ENCODE results near the gene MED12L. TPM values are rescaled to one million over a fixed set of nuclear protein-coding genes. Genes with fewer than 3 reads are reported as not detected.
A peak's percentile ranks its signal among the peaks of the same experiment; 100 is the strongest.

The MED12L gene
- total RNA-seq, 1 experiment from 2014 or later: 0.29 TPM

GRCh38 chr3:151278230-151278629 is 192.8 kb downstream of the MED12L start, which contains the start of gene P2RY14:
Gene P2RY14, minus strand, starts transcription at chr3:151278542. Its CDS starts 64,226 bp downstream, at chr3:151214316.
- no peak for DNase-seq (ENCODE audit: low read depth in 1 of 2, low spot score in 2 of 2)
- no peaks in the 10 kb centered on the region for H3K36me3 ChIP-seq
- no peaks in the 10 kb centered on the region for H3K27me3 ChIP-seq (replicated peaks)
- no peak within 1 kb of the TSS for H3K27ac ChIP-seq
- no peaks in the 10 kb centered on the region for H3K9me3 ChIP-seq (replicated peaks)
- H3K4me3 ChIP-seq: no peak within 1 kb of the TSS
- peaks cover 14% of the 10 kb centered on the region for H3K4me1 ChIP-seq (replicated peaks)

GRCh38 chr3:151281671-151282324 is 196.3 kb downstream of the MED12L start:
- Histone ChIP-seq H3K36me3 (no peaks in the 10 kb centered on the region), H3K27ac (peak overlapping the region; percentile 64), H3K27me3 (replicated peaks) (no peaks in the 10 kb centered on the region), H3K4me1 (replicated peaks) (peaks cover 29% of the 10 kb centered on the region), H3K4me3 (no peak overlapping the region), H3K9me3 (replicated peaks) (no peaks in the 10 kb centered on the region)
- DNase-seq (ENCODE audit: low read depth in 1 of 2, low spot score in 2 of 2): peak; percentile 55 to 65

- Histone ChIP-seq H3K9me3 (replicated peaks) (no peaks in the 10 kb centered on the region), H3K36me3 (no peaks in the 10 kb centered on the region), H3K27me3 (replicated peaks) (no peaks in the 10 kb centered on the region), H3K27ac (no peak overlapping the region), H3K4me3 (no peak overlapping the region), H3K4me1 (replicated peaks) (peaks cover 29% of the 10 kb centered on the region)
- DNase-seq (ENCODE audit: low read depth in 1 of 2, low spot score in 2 of 2): peak in 1 of 2 experiments; percentile 59
Measured at GRCh38 chr3:151282921-151283320, 197.5 kb downstream of the MED12L start.

GRCh38 chr3:151283387-151283786 is 197.9 kb downstream of the MED12L start:
- Histone ChIP-seq H3K27ac (peak overlapping the region; percentile 22; the same call in 1 of the 2 replicates), H3K4me1 (replicated peaks) (peaks cover 29% of the 10 kb centered on the region), H3K36me3 (no peaks in the 10 kb centered on the region), H3K4me3 (no peak overlapping the region), H3K9me3 (replicated peaks) (no peaks in the 10 kb centered on the region), H3K27me3 (replicated peaks) (no peaks in the 10 kb centered on the region)
- no peak for DNase-seq (ENCODE audit: low read depth in 1 of 2, low spot score in 2 of 2)

GRCh38 chr3:151283907-151284461 is 198.5 kb downstream of the MED12L start:
- no peaks in the 10 kb centered on the region for H3K36me3 ChIP-seq
- no peaks in the 10 kb centered on the region for H3K9me3 ChIP-seq (replicated peaks)
- peak in 1 of 2 experiments; percentile 56 for DNase-seq (ENCODE audit: low read depth in 1 of 2, low spot score in 2 of 2)
- H3K4me3 ChIP-seq: no peak overlapping the region
- H3K4me1 ChIP-seq (replicated peaks): peaks cover 29% of the 10 kb centered on the region
- H3K27ac ChIP-seq: peak overlapping the region; percentile 22; the same call in 1 of the 2 replicates
- no peaks in the 10 kb centered on the region for H3K27me3 ChIP-seq (replicated peaks)

GRCh38 chr3:151285940-151286339 is 200.5 kb downstream of the MED12L start:
- H3K4me3 ChIP-seq: no peak overlapping the region
- H3K4me1 ChIP-seq (replicated peaks): peaks cover 29% of the 10 kb centered on the region
- no peak for DNase-seq (ENCODE audit: low read depth in 1 of 2, low spot score in 2 of 2)
- H3K27me3 ChIP-seq (replicated peaks): no peaks in the 10 kb centered on the region
- no peaks in the 10 kb centered on the region for H3K9me3 ChIP-seq (replicated peaks)
- no peaks in the 10 kb centered on the region for H3K36me3 ChIP-seq
- H3K27ac ChIP-seq: no peak overlapping the region

GRCh38 chr3:151289445-151289844 is 204.0 kb downstream of the MED12L start:
- peaks cover 3% of the 10 kb centered on the region for H3K4me1 ChIP-seq (replicated peaks)
- H3K4me3 ChIP-seq: no peak overlapping the region
- H3K27me3 ChIP-seq (replicated peaks): no peaks in the 10 kb centered on the region
- H3K9me3 ChIP-seq (replicated peaks): no peaks in the 10 kb centered on the region
- H3K36me3 ChIP-seq: no peaks in the 10 kb centered on the region
- H3K27ac ChIP-seq: no peak overlapping the region
- no peak for DNase-seq (ENCODE audit: low read depth in 1 of 2, low spot score in 2 of 2)

- Histone ChIP-seq H3K36me3 (no peaks in the 10 kb centered on the region), H3K4me3 (no peak overlapping the region), H3K27me3 (replicated peaks) (no peaks in the 10 kb centered on the region), H3K4me1 (replicated peaks) (no peaks in the 10 kb centered on the region), H3K9me3 (replicated peaks) (no peaks in the 10 kb centered on the region), H3K27ac (no peak overlapping the region)
- no peak for DNase-seq (ENCODE audit: low read depth in 1 of 2, low spot score in 2 of 2)
Measured at GRCh38 chr3:151290673-151291072, 205.2 kb downstream of the MED12L start.

- Histone ChIP-seq H3K4me3 (no peak overlapping the region), H3K9me3 (replicated peaks) (no peaks in the 10 kb centered on the region), H3K36me3 (no peaks in the 10 kb centered on the region), H3K27me3 (replicated peaks) (no peaks in the 10 kb centered on the region), H3K27ac (no peak overlapping the region), H3K4me1 (replicated peaks) (no peaks in the 10 kb centered on the region)
- DNase-seq (ENCODE audit: low read depth in 1 of 2, low spot score in 2 of 2): no peak
Measured at GRCh38 chr3:151293127-151293526, 207.7 kb downstream of the MED12L start.

GRCh38 chr3:151296226-151296625 is 210.8 kb downstream of the MED12L start:
- H3K36me3 ChIP-seq: no peaks in the 10 kb centered on the region
- DNase-seq (ENCODE audit: low read depth in 1 of 2, low spot score in 2 of 2): no peak
- H3K9me3 ChIP-seq (replicated peaks): no peaks in the 10 kb centered on the region
- H3K4me3 ChIP-seq: no peak overlapping the region
- H3K27me3 ChIP-seq (replicated peaks): no peaks in the 10 kb centered on the region
- H3K27ac ChIP-seq: no peak overlapping the region
- H3K4me1 ChIP-seq (replicated peaks): peaks cover under 1% of the 10 kb centered on the region; the same call in 1 of the 2 replicates

- no peaks in the 10 kb centered on the region for H3K27me3 ChIP-seq (replicated peaks)
- DNase-seq (ENCODE audit: low read depth in 1 of 2, low spot score in 2 of 2): no peak
Measured at GRCh38 chr3:151297429-151297828, 212.0 kb downstream of the MED12L start.

GRCh38 chr3:151299006-151299405 is 213.5 kb downstream of the MED12L start:
- H3K4me1 ChIP-seq (replicated peaks): peaks cover 17% of the 10 kb centered on the region
- no peak overlapping the region for H3K4me3 ChIP-seq
- no peaks in the 10 kb centered on the region for H3K36me3 ChIP-seq
- no peak overlapping the region for H3K27ac ChIP-seq
- no peaks in the 10 kb centered on the region for H3K27me3 ChIP-seq (replicated peaks)
- no peaks in the 10 kb centered on the region for H3K9me3 ChIP-seq (replicated peaks)
- DNase-seq (ENCODE audit: low read depth in 1 of 2, low spot score in 2 of 2): no peak

More at GRCh38 chr3:151297429-151297828, 212.0 kb downstream of the MED12L start:
- Histone ChIP-seq H3K27ac (no peak overlapping the region), H3K4me3 (no peak overlapping the region), H3K9me3 (replicated peaks) (no peaks in the 10 kb centered on the region), H3K36me3 (no peaks in the 10 kb centered on the region), H3K4me1 (replicated peaks) (peaks cover 10% of the 10 kb centered on the region)

- H3K4me1 ChIP-seq (replicated peaks): peaks cover 30% of the 10 kb centered on the region
- no peaks in the 10 kb centered on the region for H3K27me3 ChIP-seq (replicated peaks)
- H3K9me3 ChIP-seq (replicated peaks): no peaks in the 10 kb centered on the region
- H3K36me3 ChIP-seq: no peaks in the 10 kb centered on the region
- H3K27ac ChIP-seq: no peak overlapping the region
- DNase-seq (ENCODE audit: low read depth in 1 of 2, low spot score in 2 of 2): no peak
- H3K4me3 ChIP-seq: no peak overlapping the region
Measured at GRCh38 chr3:151300539-151300938, 215.1 kb downstream of the MED12L start.

- peak in 1 of 2 experiments; percentile 30 for DNase-seq (ENCODE audit: low read depth in 1 of 2, low spot score in 2 of 2)
- H3K4me1 ChIP-seq (replicated peaks): peaks cover 43% of the 10 kb centered on the region
- no peak overlapping the region for H3K27ac ChIP-seq
- no peak overlapping the region for H3K4me3 ChIP-seq
- H3K36me3 ChIP-seq: no peaks in the 10 kb centered on the region
- no peaks in the 10 kb centered on the region for H3K27me3 ChIP-seq (replicated peaks)
- no peaks in the 10 kb centered on the region for H3K9me3 ChIP-seq (replicated peaks)
Measured at GRCh38 chr3:151301787-151302186, 216.3 kb downstream of the MED12L start.
